Immature natural killer cell (primary cell): ENCODE results near the gene TRIP6. TPM values are rescaled to one million over a fixed set of nuclear protein-coding genes. Genes with fewer than 3 reads are reported as not detected.

Experiments used
- DNase-seq, 3 donors: peaks; one replicate each; pipeline ENCODE4 v3.0.0; 2022; ENCODE audit warnings: mixed read lengths in 1 of 3
- H3K27ac Mint-ChIP-seq, 6 donors: one replicate each; pipeline ENCODE4 v1.8.0; 2020; ENCODE audit warnings: mixed read lengths in 6 of 6, mild to moderate bottlenecking in 5 of 6, inconsistent platforms in 4 of 6, moderate library complexity in 3 of 6
- H3K27me3 Mint-ChIP-seq, 3 donors: one replicate each; pipeline ENCODE4 v1.8.0; 2020 to 2021; ENCODE audit warnings: low read depth in 3 of 3, mild to moderate bottlenecking in 3 of 3, mixed read lengths in 3 of 3, moderate library complexity in 3 of 3, inconsistent platforms in 1 of 3
- H3K36me3 Mint-ChIP-seq, 3 donors: one replicate each; pipeline ENCODE4 v1.8.0; 2020; ENCODE audit warnings: mixed read lengths in 3 of 3, inconsistent platforms in 2 of 3, mild to moderate bottlenecking in 2 of 3
- H3K4me1 Mint-ChIP-seq, 2 donors: one replicate each; pipeline ENCODE4 v1.8.0; 2020; ENCODE audit warnings: inconsistent platforms in 2 of 2, mild to moderate bottlenecking in 2 of 2, mixed read lengths in 2 of 2, moderate library complexity in 1 of 2
- H3K4me3 Mint-ChIP-seq, 5 donors: one replicate each; pipeline ENCODE4 v1.8.0; 2020; ENCODE audit warnings: mild to moderate bottlenecking in 5 of 5, mixed read lengths in 5 of 5, inconsistent platforms in 3 of 5, moderate library complexity in 3 of 5
- H3K9me3 Mint-ChIP-seq, 6 donors: one replicate each; pipeline ENCODE4 v1.8.0; 2020; ENCODE audit warnings: mild to moderate bottlenecking in 6 of 6, mixed read lengths in 6 of 6, inconsistent platforms in 4 of 6, moderate library complexity in 3 of 6
- polyA plus RNA-seq, 3 donors: library from polyadenylated mRNA; unstranded; fragments of 300-500 nt; fragmentation: Illumina TruSeq; gene quantifications; one replicate each; pipeline ENCODE4 v1.2.3, GENCODE V29; 2021

The TRIP6 gene
- polyA plus RNA-seq, 3 donors from 2014 or later: 0.11 TPM; not detected in 2

DNA sequence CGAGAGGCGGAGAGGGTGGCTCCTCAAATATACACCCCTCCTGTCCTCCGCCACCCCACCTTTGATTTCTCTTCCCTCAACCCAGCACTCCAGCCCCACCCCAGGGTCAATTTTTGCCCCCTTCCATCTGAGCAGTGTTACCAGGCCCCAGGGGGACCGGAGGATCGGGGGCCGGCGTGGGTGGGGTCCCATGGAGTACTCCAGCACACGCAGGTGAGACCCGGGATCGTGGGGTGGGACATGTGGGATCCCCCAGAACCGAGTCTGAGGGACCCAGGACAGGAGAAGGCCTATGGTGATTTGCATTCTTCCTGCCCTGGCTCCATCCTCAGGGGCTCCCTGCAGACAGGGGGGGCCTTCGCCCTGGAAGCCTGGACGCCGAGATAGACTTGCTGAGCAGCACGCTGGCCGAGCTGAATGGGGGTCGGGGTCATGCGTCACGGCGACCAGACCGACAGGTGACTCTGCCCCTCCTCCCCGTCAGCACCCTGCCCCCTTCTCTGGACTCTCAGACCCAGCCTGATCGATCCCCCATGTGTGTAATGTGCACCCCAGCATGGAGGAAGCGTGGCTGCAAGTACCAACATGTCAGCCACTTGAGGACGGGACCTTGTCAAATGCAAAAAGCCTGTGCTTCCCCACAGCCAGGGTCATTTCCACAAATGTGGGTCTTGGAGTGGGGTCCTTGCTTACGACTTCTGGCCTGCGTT lies 744 bp downstream of the TRIP6 start:
- Mint-ChIP-seq H3K27me3 (peaks cover 0 to 2% (median 0%) of the 10 kb centered on the region in 3 donors), H3K27ac (no peak overlapping the region), H3K9me3 (no peaks in the 10 kb centered on the region), H3K36me3 (peaks cover 7 to 12% (median 8%) of the 10 kb centered on the region in 3 donors), H3K4me3 (no peak overlapping the region), H3K4me1 (peaks cover 0 to 2% of the 10 kb centered on the region in 2 donors)
- DNase-seq: no peak

DNA sequence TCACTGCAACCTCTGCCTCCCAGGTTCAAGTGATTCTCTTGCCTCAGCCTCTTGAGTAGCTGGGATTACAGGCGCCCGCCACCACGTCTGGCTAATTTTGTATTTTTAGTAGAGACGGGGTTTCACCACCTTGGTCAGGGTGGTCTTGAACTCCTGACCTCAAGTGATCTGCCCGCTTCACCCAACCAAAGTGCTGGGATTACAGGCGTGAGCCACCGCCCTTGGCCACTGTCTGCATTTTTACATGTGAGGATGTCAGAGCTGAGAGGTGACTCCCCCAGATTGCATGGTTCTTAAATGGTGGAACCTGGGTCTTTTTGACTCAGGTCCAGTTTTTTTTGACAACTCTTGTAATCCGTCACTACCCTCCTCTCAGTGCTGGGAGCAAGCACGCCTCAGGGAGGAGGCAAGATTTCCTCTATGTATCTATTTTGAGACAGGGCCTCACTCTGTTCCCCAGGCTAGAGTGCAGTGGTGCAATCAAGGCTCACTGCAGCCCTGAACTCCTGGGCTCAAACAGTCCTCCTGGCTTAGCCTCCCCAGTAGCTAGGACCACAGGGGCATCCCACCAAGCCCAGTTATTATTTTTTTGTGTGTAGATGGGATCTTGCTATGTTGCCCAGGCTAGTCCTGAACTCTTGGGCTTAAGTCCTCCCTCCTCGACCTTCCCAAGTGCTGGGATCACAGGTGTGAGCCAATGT lies 6.6 kb downstream of the TRIP6 start:
- Mint-ChIP-seq H3K4me1 (peaks cover 38 to 43% of the 10 kb centered on the region in 2 donors), H3K9me3 (no peaks in the 10 kb centered on the region), H3K27me3 (peaks cover 10 to 16% (median 12%) of the 10 kb centered on the region in 3 donors), H3K36me3 (peaks cover 4 to 15% (median 5%) of the 10 kb centered on the region in 3 donors), H3K27ac (peak overlapping the region; percentile 91 to 98 (median 96)), H3K4me3 (peak overlapping the region; percentile 49 to 99 (median 97))
- DNase-seq: no peak

DNA sequence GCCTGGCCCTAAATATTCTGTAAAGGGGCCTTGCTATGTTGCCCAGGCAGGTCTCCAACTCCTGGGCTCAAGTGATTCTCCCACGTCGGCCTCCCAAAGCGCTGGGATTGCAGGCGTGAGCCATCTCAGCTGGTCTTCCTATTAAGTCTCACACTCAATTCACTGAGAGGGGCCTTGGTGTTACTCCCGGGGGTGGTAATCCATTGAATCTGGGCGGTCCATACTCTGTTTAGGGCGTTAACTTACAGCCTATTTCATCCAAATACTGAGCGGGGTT lies 7.1 kb downstream of the TRIP6 start:
- H3K4me1 Mint-ChIP-seq: peaks cover 42 to 48% of the 10 kb centered on the region in 2 donors
- no peak for DNase-seq
- H3K27ac Mint-ChIP-seq: peak overlapping the region; percentile 91 to 98 (median 96)
- H3K36me3 Mint-ChIP-seq: peaks cover 4 to 15% (median 5%) of the 10 kb centered on the region in 3 donors
- no peaks in the 10 kb centered on the region for H3K9me3 Mint-ChIP-seq
- peaks cover 10 to 16% (median 12%) of the 10 kb centered on the region in 3 donors for H3K27me3 Mint-ChIP-seq
- peak overlapping the region; percentile 97 to 99 (median 99) for H3K4me3 Mint-ChIP-seq

DNA sequence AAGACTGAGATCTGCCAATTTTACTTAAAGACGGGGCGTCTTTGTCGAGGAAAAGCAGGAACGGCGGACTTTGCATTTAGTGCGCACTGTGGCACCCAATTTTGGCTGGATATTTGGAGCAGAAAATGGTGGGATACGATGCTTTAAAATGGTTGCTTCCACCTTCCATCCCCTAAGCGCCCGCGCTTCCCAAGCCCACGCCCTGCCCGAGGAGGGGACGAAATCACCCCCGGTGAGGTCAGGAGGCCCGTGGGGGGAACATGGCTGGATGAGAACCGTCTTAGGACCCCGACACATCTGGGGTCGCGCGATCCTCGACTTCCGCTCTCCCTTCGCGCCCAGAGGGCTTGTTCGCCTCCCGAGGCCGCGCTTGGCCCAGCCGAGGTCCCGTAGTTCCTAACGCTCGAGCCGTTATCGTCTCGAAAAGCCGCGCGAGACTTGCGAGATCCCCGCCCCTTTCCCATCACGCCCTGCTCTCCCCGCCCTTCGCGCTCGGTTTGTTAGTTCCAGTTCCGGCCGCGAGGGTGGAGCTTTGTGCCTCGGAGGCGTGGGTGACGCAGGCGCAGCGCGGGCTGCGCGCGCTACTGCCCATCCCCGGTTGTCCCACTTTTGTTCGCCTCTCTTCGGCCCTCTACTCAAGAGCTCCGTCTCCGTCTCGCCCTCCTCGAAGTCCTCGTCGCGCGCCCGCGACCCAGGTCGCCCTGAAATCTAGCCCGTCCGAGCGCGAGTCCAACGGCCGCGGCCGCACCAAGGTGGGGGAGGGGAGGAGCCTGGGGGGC lies 7.6 kb downstream of the TRIP6 start, which contains the start of gene SRRT:
Gene SRRT (plus strand): TSS at position 527 of the 779 bp plus-strand sequence. CDS start 488 bp downstream, outside the sequence.
- H3K36me3 Mint-ChIP-seq: peaks cover 6 to 17% (median 7%) of the 10 kb centered on the region in 3 donors
- peak within 1 kb of the TSS; percentile 91 to 98 (median 96) for H3K27ac Mint-ChIP-seq
- H3K4me3 Mint-ChIP-seq: peak within 1 kb of the TSS; percentile 97 to 99 (median 99)
- DNase-seq: peak; percentile 98
- H3K27me3 Mint-ChIP-seq: peaks cover 10 to 16% (median 12%) of the 10 kb centered on the region in 3 donors
- peaks cover 47 to 54% of the 10 kb centered on the region in 2 donors for H3K4me1 Mint-ChIP-seq
- H3K9me3 Mint-ChIP-seq: no peaks in the 10 kb centered on the region

DNA sequence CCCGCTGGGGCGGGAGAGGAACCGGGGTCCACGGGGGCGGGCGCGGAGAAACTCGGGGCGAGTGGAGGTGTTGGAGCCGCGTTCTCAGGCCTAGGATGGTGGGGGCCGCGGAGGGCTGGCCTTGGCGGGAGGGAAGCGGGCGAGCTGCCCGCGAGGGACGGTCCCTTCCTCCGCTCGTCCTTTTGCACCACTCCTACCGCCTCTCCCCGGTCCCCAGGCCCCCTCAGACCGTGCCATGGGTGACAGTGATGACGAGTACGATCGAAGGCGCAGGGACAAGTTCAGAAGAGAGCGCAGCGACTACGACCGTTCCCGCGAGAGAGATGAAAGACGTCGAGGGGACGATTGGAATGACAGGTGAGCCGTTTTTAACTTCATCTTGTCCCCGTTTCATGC lies 8.2 kb downstream of the TRIP6 start:
- H3K4me1 Mint-ChIP-seq: peaks cover 50 to 57% of the 10 kb centered on the region in 2 donors
- peaks cover 10 to 16% (median 12%) of the 10 kb centered on the region in 3 donors for H3K27me3 Mint-ChIP-seq
- H3K36me3 Mint-ChIP-seq: peaks cover 7 to 19% (median 11%) of the 10 kb centered on the region in 3 donors

DNA sequence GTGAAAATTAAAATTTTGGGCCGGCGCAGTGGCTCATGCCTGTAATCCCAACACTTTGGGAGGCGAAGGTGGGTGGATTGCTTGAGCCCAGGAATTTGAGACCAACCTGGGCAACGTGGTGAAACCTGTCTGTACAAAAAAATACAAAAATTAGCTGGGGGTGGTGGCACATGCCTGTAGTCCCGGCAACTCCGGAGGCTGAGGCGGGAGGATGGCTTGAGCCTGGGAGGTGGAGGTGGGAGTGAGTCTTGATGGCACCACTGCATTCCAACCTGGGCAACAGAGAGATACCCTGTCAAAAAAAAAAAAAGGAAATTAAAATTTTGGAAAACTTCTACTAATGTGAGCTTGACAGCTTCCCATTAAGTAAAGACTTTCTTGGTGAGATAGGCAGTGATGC lies 10.8 kb downstream of the TRIP6 start:
- H3K9me3 Mint-ChIP-seq: no peaks in the 10 kb centered on the region
- peaks cover 9 to 20% (median 19%) of the 10 kb centered on the region in 3 donors for H3K36me3 Mint-ChIP-seq
- H3K4me3 Mint-ChIP-seq: peak overlapping the region in 2 of 5 donors; percentile 6 to 44

More for the DNA sequence above, 8.2 kb downstream of the TRIP6 start:
- no peak for DNase-seq
- H3K9me3 Mint-ChIP-seq: no peaks in the 10 kb centered on the region
- H3K4me3 Mint-ChIP-seq: peak overlapping the region; percentile 97 to 99 (median 99)
- H3K27ac Mint-ChIP-seq: peak overlapping the region; percentile 91 to 98 (median 96)

DNA sequence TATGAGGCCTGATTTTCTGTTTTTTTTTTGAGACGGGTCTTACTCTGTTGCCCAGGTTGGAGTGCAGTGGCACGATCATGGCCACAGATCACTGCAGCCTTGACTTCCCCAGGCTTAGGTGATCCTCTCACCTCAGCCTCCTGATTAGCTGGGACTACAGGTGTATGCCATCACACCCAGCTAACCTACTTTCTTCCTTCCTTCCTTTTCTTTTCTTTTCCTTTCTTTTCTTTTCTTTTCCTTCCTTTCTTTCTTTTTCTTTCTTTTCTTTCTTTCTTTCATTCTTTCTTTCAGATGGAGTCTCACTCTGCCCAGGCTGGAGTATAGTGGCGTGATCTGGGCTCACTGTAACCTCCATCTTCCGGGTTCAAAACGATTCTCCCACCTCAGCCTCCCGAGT lies 11.5 kb downstream of the TRIP6 start:
- peak overlapping the region in 2 of 5 donors; percentile 14 to 31 for H3K4me3 Mint-ChIP-seq
- peaks cover 12 to 24% (median 22%) of the 10 kb centered on the region in 3 donors for H3K36me3 Mint-ChIP-seq
- DNase-seq: no peak
- H3K9me3 Mint-ChIP-seq: no peaks in the 10 kb centered on the region
- H3K4me1 Mint-ChIP-seq: peaks cover 56 to 65% of the 10 kb centered on the region in 2 donors
- H3K27me3 Mint-ChIP-seq: peaks cover 10 to 14% (median 13%) of the 10 kb centered on the region in 3 donors
- peak overlapping the region in 2 of 6 donors; percentile 48 to 72 for H3K27ac Mint-ChIP-seq

More for the DNA sequence above, 10.8 kb downstream of the TRIP6 start:
- H3K27ac Mint-ChIP-seq: peak overlapping the region in 2 of 6 donors; percentile 1 to 40
- DNase-seq: no peak
- peaks cover 10 to 13% (median 12%) of the 10 kb centered on the region in 3 donors for H3K27me3 Mint-ChIP-seq
- peaks cover 57 to 59% of the 10 kb centered on the region in 2 donors for H3K4me1 Mint-ChIP-seq

DNA sequence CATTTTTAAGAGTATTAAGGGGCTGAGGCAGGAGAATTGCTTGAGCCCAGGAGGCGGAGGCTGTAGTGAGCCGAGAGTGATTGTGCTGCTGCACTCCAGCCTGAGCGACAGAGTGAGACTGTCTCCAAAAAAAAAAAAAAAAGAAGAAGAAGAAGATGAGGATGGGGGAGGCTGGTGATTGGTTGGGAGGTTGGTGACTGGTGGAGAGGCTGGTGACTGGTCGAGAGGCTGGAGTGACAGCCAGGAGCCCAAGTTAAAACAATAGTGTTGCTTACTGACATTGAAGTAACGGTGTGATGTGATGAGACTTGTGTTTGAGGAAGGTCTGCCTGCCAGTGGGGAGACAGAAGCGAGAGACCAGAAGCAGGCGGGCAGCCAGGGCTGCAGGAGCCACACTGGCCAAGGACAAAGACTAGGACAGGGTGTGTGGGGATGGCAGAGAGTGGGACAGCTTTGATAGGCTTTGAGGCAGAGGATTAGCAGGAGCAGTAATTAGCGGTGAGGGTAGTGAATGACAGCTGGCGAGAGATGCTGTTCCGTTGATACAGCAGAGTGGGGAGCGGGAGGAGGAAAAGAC lies 12.6 kb downstream of the TRIP6 start:
- H3K27me3 Mint-ChIP-seq: peaks cover 8 to 10% (median 9%) of the 10 kb centered on the region in 3 donors
- peaks cover 19 to 33% (median 24%) of the 10 kb centered on the region in 3 donors for H3K36me3 Mint-ChIP-seq
- peak overlapping the region in 1 of 5 donors; percentile 38 for H3K4me3 Mint-ChIP-seq
- peak overlapping the region in 1 of 6 donors; percentile 61 for H3K27ac Mint-ChIP-seq
- H3K9me3 Mint-ChIP-seq: no peaks in the 10 kb centered on the region
- H3K4me1 Mint-ChIP-seq: peaks cover 48 to 55% of the 10 kb centered on the region in 2 donors
- no peak for DNase-seq

DNA sequence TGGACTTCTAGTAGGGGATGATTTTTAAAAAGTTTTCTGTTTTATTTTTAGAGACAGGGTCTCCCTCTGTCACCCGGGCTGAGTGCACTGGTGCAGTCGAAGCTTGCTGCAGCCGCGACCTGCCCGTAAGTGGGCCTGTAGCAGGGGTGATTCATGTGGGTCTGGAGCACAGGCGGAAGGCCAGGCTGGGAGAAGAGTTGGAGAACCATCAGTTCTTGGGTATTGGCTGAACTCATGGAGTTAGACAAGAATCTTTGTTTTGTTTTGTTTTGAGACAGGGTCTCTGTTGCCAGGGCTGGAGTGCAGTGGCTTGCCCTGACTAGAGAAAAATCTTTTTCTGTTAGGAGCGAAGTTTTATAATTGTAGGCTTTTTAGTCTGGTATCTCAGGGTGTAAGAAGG lies 13.5 kb downstream of the TRIP6 start:
- H3K27ac Mint-ChIP-seq: no peak overlapping the region
- DNase-seq: no peak
- H3K4me1 Mint-ChIP-seq: peaks cover 42 to 46% of the 10 kb centered on the region in 2 donors
- H3K4me3 Mint-ChIP-seq: no peak overlapping the region
- peaks cover under 1 to 6% (median 4%) of the 10 kb centered on the region in 3 donors for H3K27me3 Mint-ChIP-seq
- peaks cover 25 to 40% (median 26%) of the 10 kb centered on the region in 3 donors for H3K36me3 Mint-ChIP-seq
- H3K9me3 Mint-ChIP-seq: no peaks in the 10 kb centered on the region

DNA sequence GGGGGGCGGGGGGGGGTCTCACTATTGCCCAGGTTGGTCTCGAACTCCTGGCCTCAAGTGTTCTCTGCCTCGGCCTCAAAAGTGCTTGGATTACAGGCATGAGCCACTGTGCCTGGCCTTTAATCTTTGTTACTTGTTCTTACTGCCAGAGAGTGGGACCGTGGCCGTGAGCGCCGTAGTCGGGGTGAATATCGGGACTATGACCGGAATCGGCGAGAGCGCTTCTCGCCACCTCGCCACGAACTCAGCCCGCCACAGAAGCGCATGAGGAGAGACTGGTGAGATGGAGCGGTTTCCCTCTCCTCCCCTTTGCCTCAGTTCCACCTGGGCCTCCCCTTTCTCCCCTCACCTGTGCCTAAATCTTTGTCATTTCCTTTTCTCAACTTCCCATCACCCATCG lies 13.9 kb downstream of the TRIP6 start:
- Mint-ChIP-seq H3K27ac (peak overlapping the region in 2 of 6 donors; percentile 59 to 67), H3K27me3 (peaks cover 1 to 4% (median 4%) of the 10 kb centered on the region in 3 donors), H3K36me3 (peaks cover 28 to 45% (median 30%) of the 10 kb centered on the region in 3 donors), H3K4me1 (peaks cover 41 to 42% of the 10 kb centered on the region in 2 donors), H3K4me3 (no peak overlapping the region), H3K9me3 (no peaks in the 10 kb centered on the region)
- DNase-seq: no peak

DNA sequence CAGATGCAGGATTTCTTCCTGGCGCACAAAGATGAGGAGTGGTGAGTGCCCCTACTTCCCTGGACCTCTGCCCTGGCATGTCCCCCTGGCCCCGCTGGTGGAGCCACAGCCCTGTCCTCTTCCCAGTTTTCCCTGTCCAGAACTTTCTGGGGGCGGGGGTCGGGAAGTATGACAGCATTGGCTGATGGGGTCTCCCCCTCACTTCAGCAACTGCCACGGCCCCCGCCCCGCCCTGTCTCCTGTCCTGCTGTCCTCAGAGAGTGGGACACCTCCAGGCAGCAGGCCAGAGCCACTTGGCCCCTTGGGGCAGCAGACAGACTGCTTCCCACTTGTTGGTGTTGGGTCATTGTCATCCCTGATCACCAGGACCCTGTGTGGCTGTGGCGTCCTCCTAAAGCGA lies 15.0 kb downstream of the TRIP6 start:
- H3K27ac Mint-ChIP-seq: no peak overlapping the region
- no peak for DNase-seq
- no peaks in the 10 kb centered on the region for H3K9me3 Mint-ChIP-seq
- peaks cover 35 to 50% (median 38%) of the 10 kb centered on the region in 3 donors for H3K36me3 Mint-ChIP-seq
- peaks cover 33 to 36% of the 10 kb centered on the region in 2 donors for H3K4me1 Mint-ChIP-seq
- no peak overlapping the region for H3K4me3 Mint-ChIP-seq
- peaks cover 4 to 9% (median 6%) of the 10 kb centered on the region in 3 donors for H3K27me3 Mint-ChIP-seq

DNA sequence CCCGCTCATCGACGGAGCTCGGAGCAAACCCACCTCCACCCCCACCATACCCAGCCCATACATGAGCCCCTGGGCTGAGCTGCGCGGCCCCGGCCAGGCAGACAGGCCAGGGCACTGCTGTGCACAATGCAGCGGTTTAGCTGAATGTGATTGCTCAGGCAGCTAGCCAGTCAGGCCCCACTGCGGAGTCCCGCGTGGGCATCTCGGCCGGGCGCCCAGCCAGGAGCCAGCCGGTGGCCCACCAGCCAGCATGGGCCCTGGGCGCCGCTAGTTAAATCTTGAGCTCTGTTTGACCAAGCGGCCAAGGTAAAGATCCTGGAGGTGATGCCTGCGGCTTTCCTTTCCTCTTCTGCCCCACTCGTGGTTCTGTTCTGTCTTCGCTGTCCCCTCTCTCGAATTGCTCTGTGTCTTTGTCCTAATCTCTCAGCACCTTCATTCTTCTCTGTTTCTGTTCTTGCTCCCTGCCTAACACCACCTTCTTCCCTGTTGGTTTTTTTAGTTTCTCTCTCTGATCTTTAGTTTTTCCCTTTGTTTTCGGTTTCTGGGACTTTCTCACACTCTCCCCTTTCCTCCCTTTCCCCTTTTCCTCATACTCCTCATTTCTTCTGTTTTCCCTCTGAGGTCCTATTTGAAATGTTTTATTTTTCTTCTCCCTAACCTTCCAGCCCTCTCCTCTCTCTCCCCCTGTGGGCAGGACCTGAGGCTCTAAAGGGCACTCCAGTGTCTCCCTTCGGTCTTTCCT lies 15.8 kb downstream of the TRIP6 start:
- no peak for DNase-seq
- Mint-ChIP-seq H3K27me3 (peaks cover 4 to 11% (median 10%) of the 10 kb centered on the region in 3 donors), H3K27ac (peak overlapping the region in 2 of 6 donors; percentile 43 to 49), H3K4me1 (peaks cover 38 to 40% of the 10 kb centered on the region in 2 donors), H3K9me3 (no peaks in the 10 kb centered on the region), H3K4me3 (no peak overlapping the region), H3K36me3 (peaks cover 35 to 51% (median 44%) of the 10 kb centered on the region in 3 donors)
